D721Med (cell line): Measurements from ENCODE around the gene NOD1.

Experiments used
- DNase-seq: peaks from one replicate; pipeline ENCODE4 v3.0.0; 2011; ENCODE audit warnings: low spot score; ENCODE audit not compliant: insufficient read length
- FAIRE-seq: peaks from 2 replicates; lab custom pipeline; 2011; peaks lifted over from hg19 to GRCh38; lab: Jason Lieb, UNC
- TF ChIP-seq, protein P1 (sequence below): IDR thresholded peaks from 2 replicates; pipeline ENCODE4 v1.5.1; 2012; ENCODE audit warnings: mild to moderate bottlenecking, control low read depth; ENCODE audit not compliant: insufficient read depth; ENCODE audit errors: missing control alignments

The NOD1 gene

DNA sequence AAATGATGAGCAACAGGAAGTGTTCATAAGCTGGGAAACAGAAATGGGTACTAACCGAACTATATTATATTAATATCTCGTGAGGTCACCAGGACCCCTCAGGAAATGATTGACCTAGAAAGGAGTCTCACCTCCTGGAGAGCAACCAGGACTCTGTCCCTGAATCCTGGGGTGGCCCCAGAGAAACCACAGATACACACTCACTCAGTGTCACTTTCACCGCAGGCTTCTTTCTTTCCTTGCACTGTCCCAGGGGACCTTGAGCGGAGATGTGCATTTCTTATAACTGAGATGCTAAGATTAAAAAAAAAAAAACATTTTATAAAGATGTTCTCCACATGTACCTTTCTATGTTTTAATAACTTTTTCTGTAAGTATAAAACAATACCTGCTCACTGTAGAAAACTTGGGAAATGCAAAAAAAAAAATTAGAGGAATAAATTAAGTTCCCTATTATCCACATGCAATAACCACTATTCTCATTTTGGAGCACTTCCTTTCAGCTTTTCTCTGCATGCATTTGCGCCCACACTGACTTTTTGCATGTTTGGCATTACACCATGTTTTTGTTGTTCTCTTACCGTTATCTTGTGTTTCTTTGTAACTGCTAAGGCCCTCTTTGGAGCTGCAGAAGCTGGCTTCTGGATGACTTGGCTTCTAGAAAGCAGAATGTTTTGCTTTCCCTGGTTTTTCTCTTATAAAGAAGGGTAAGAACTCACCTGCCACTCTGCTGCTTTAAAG is 15.0 kb downstream of the NOD1 start:
- FAIRE-seq (no peak), DNase-seq (no peak)
- TF ChIP-seq, protein P1, sequence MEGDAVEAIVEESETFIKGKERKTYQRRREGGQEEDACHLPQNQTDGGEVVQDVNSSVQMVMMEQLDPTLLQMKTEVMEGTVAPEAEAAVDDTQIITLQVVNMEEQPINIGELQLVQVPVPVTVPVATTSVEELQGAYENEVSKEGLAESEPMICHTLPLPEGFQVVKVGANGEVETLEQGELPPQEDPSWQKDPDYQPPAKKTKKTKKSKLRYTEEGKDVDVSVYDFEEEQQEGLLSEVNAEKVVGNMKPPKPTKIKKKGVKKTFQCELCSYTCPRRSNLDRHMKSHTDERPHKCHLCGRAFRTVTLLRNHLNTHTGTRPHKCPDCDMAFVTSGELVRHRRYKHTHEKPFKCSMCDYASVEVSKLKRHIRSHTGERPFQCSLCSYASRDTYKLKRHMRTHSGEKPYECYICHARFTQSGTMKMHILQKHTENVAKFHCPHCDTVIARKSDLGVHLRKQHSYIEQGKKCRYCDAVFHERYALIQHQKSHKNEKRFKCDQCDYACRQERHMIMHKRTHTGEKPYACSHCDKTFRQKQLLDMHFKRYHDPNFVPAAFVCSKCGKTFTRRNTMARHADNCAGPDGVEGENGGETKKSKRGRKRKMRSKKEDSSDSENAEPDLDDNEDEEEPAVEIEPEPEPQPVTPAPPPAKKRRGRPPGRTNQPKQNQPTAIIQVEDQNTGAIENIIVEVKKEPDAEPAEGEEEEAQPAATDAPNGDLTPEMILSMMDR: no peak

DNA sequence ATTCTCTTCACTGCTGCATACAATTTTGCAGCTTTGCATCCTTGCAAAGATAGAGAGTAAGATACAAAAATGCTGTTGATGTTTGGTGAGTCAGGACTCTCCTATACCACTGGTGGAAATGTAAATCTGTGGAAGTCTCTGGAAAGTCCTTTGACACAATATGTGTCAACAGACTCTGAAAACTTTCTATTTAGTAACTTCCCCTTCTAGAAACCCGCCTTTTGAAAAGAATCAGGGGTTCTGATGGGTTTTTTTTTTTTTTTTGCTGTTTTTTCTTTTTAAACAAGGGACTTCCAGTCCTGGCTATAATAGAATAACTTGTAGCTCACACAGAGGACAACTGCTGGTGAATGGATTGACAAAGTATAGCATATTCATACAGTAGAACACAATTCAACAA is 16.4 kb downstream of the NOD1 start:
- TF ChIP-seq, protein P1: no peak
- no peak for FAIRE-seq
- DNase-seq: no peak

- DNase-seq (no peak), FAIRE-seq (no peak)
- TF ChIP-seq, protein P1: no peak
These were observed 18.3 kb downstream of the NOD1 start for GRCh38 chr7:30460246-30460633.

- DNase-seq (no peak), FAIRE-seq (no peak)
- TF ChIP-seq, protein P1: no peak
These were observed 18.9 kb downstream of the NOD1 start for GRCh38 chr7:30459591-30460245.

DNA sequence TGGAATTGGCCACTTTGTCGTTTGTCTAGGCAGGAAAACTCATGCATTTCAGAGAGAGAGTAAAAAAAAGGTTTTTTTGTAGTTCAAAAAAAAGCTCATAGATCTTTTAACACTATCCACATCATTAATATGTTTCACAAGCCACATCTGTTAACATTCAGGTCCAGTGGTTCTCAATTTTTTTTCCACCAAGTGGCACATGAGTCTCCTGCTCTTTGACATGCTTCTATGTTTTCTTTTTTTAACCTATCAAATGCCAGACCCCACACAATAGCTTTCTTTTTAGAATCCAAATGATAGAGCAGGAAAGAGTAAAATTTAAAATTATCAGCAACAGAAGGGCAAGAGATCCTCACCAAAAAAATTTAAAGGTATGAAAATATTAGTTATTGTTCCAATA is 20.3 kb downstream of the NOD1 start:
- DNase-seq: no peak
- FAIRE-seq: no peak
- TF ChIP-seq, protein P1: no peak

DNA sequence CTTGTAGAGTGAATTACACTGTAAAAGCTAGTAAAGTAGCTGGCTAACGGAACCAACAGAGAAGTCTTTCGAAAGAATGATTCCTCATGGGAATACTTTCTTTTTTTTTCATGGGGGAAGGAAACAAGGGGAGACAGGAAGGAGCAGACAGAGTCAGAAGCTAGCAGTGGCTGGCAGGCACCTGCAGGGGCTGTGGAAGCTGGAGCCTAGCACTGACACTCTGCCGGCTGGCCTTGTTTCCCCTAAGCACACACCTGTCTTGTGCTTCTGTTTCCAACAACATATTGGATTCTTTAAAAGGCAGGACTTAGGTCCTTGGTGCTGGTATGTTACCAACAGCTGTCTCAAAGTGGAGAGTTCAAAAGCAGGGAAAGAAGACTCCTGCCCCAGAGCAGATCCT is 24.7 kb downstream of the NOD1 start:
- TF ChIP-seq, protein P1: no peak
- DNase-seq (no peak), FAIRE-seq (no peak)

- no peak for FAIRE-seq
- DNase-seq: no peak
- TF ChIP-seq, protein P1: no peak
These were observed 25.6 kb downstream of the NOD1 start for GRCh38 chr7:30453016-30453415.
